ENCODE measurements around the gene ZNF277.

The ZNF277 gene

DNA sequence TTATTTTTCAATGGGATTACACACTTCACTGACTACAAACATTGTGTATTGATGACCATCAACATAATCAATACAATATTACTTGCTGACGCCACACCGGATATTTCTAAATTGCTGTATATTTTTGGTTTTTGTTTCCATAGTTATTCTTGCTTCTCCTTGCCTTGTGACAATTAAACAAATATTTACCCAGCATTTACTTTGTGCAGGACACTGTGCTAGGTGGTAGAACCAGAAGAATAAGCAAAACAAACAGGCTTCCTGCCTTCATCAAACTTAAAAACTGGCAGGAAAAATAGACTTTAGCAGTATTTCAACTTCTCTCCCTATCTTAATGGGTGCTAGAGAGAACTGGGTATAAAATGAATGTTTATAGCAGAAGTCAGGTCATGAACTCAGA lies 50.6 kb downstream of the ZNF277 start:
- DNase-seq = no peak

DNA sequence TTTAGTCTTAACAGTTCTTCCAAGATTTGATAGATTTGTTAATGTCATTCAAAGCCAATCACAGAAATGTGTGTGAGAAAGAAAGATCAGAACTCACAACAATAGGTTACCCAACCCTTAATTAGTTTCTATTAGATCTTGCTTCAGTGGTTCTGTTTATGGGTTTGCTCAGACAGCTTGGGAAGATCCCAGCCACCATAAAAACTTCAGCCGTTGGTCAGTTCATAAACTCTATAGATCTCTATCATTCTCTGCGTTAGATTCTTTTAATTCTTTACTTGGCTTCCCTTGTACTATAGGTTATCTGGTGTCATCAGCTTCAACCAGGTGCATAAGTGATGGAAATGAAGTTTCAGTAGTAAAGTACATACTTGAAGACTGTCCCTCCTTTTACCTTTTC lies 54.4 kb downstream of the ZNF277 start:
- no peak for DNase-seq

DNA sequence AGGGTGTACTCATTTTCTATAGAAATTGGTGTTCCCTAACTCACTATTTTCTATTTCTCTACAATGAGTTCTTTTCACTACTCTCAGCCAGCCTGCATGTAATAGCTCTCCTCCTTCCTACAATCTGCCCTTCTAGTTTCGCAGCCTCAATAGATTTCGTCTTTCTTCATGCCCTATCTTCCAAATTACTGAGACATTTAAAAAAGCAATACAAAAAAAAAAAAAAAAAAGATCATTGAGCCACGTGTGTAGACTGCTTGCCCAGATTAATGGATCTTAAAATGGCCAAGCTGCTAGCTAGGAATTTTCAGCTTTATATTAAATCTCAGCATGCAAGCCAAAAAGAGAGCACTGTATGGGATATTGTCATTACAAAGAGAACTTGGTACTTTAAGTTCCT lies 55.5 kb downstream of the ZNF277 start:
- DNase-seq = no peak

- no peak for DNase-seq
Observed at GRCh38 chr7:112262855-112263487, 56.5 kb downstream of the ZNF277 start.

- no peak for DNase-seq
Observed at GRCh38 chr7:112263519-112263918, 57.0 kb downstream of the ZNF277 start.

GRCh38 chr7:112266141-112266540 lies 59.6 kb downstream of the ZNF277 start:
- no peak for DNase-seq

GRCh38 chr7:112266595-112267270 lies 60.2 kb downstream of the ZNF277 start:
- DNase-seq = peak; percentile 23 to 51

GRCh38 chr7:112267944-112268691 lies 61.6 kb downstream of the ZNF277 start:
- no peak for DNase-seq

GRCh38 chr7:112271162-112271561 lies 64.7 kb downstream of the ZNF277 start:
- no peak for DNase-seq

DNA sequence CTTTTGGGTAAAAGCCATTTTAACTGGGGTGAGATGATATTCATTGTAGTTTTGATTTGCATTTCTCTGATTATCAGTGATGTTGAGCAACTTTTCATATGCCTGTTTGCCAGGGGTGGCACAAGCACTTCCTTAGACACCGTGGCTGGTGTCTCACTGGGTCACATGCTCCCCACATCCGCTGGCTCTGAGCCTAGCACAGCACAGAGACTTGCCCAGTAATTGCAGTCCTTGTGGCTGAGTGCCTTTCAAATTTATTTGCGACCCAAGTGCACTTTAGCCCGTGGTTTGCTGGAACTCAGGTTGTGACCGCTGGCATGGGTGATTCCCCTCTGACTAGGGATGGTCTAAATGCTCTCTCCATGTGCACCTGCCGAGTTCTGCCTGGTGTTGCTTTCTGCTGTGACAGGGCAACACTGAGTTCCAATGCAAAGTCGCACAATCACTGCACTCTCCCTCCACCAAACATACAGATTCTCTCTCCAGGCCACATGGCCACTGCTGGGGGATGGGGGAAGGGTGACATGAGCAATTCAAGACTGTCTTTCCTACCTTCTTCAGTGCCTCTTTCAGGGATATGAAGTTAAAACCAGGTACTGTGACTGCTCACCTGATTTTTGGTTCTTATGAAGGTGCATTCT lies 66.5 kb downstream of the ZNF277 start:
- peak; percentile 10 to 11 for DNase-seq

DNA sequence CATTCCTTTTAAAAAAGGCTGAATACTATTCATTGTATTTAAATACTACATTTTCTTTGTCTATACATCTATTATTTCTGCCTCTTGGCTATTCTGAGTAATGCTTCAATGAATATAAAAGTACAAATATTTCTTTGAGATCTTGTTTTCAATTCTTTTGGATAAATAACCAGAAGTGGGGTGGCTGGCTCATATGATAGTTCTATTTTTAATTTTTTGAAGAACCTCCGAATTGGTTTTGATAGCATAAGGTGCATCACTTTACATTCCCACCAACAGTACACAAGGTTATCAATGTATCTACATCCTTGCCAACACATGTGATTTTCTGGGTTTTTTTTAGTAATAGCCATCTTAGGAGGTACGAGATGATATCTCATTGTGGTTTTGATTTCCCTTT lies 72.5 kb downstream of the ZNF277 start:
- DNase-seq = no peak

DNA sequence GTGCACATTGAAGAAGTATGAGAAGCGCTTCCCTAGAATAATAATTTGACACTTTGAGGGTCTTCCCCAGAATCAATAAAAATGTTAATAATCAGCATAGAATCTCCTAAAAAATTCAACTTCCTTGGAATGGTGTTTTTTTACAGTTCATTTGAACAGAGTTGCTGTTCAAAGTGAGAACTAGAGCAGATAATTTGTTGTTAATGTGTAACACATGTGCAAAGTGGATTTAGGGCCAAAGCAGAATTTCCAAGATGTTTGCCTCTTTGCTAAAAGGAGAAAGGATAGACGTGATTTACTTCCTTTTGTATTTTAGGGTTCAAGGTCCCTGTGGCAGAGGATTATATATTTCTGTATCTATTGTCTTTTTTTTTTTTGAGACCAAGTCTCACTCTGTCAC lies 73.8 kb downstream of the ZNF277 start:
- no peak for DNase-seq

DNA sequence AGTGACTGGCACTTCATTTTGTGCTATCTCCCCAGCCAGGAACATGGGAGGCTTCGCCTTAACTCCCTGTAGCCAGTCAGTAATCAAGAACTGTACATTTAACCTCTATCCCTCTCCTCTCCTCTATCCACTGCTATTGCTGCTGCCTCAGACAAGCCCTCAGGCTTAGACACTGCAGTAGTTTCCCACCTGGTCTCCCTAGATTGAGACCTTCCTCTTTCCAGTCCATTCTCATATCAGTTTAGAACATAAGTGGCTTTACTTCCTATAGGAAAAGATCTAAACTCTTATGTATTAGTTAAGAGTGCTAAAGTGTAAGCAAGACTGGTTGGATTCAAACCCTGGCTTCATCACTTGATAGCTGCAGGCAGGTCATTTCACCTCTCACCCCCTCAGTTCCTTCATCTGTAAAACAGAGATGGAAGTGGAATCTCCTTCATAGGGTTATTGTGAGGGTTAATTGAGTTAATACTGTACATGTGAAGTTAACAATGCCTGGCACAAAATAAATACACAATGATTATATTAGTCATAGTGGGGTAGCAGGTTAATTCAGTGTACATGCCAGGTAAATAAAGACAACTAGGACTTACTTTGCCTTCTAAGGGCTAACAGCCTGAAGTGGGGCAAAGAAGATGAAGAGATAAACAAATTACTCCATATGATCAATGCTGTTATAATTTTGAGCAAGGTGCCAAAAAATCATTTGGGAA lies 76.1 kb downstream of the ZNF277 start:
- DNase-seq = no peak

GRCh38 chr7:112283382-112283910 lies 77.0 kb downstream of the ZNF277 start:
- DNase-seq = no peak

DNA sequence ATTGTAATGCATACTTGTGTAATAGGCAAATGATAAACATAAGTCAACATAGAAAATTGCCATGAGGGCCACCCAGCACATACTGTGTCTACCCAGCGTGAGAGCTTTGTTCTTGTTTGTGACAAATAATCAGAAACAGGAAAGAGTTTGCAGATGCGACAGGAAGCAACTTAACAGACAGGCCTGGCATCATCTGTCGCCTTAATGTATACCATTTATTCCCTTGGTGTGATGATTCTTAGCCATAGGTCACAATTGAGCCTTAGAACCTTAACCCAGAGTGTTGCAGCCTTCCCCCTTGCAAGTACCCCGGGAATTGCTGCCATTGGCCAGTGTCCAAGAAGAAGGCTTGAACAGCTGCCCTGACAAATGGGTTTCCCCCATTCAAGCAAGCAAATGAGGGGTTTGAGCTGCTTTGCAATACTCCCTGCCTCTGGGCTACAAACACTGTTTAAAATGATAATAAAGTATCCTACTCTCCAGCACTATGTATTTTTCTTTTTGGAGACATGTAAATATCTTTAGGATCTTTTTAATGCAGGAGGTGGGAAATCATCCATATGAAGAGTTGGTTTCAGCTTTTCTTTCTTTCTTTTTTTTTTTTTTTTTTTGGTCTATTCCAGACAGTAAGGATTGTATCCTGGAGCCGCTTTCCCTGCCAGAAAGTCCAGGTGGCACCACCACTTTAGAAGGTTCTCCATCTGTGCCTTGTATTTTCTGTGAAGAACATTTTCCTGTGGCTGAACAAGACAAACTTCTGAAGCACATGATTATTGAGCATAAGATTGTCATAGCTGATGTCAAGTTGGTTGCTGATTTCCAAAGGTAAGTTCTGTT lies 80.0 kb downstream of the ZNF277 start:
- no peak for DNase-seq

DNA sequence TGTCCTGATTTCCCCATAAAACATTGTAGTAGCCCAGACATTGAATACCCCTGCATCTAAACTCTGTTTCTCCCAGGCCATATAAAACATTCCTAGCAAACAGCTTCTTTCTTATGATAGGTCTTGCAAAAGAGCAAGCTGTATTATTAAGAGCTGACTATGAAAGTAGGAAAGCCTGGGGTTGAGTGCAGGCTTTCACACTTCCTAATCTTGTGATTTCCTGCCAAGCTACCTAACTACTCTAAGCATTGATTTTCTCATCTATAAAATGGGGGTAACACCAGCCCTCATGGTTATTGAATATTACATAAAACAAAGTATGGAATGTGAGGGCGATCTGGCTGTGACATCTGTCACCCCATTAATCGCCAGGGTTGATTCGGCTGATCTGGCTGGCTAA lies 81.8 kb downstream of the ZNF277 start:
- DNase-seq = no peak

DNA sequence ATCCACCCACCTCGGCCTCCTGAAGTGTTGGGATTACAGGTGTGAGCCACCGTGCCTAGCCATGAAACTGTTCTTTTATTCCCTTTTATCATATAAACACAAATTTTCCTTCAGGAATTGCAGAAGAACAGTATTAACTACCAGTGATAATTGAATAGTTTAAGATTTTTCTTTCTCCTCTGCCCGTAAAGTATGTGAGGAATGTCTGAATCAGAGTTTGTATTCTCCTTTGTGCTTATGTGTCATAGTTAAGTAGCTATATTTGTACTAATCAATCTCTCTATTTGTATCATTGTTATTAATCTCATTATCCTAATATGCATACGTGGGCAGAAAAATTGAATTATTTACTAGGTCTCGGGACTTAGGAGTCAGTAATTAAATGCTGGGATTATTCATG lies 83.6 kb downstream of the ZNF277 start:
- DNase-seq = no peak

- DNase-seq = no peak
Observed at GRCh38 chr7:112292162-112292561, 85.7 kb downstream of the ZNF277 start.

- no peak for DNase-seq
Observed at GRCh38 chr7:112293416-112293815, 86.9 kb downstream of the ZNF277 start.

DNA sequence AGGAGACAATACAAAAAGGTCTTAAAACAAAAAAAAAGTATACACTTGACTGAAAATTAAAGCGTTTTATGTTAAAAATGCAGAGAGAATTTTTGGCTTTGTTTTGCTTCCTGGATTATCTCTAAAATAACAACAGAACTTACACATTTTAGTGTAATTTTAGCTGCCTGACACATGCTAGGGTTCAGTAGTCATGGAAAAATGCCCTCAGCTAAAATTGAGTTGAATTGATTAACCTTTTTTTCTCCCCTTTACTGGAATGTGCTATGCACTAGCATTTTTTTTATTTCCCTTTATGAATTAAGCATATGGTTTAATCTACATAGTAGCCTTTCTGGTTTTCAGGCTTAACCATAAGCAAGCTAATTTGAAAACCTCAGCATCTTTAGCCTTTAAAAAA lies 89.9 kb downstream of the ZNF277 start:
- DNase-seq = no peak

DNA sequence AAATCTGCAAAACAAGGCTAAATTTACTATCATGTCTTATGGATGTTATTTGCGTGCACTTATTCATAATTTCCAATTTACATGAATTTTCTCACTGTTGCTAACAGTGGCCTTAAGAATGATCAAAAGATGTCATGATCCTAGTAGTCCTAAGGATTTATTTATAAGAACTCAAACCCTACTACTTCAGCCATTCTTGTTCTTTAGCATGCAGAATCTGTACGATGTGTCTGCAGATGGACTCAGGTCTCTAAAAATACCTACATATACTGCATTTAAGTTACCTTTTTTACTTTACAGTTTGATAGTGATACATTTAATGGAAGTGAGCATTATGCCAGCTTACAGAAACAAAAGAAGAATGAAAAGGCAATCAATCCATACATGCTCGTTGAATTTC lies 91.2 kb downstream of the ZNF277 start:
- DNase-seq = no peak

Data from inflammatory macrophage treated with lipopolysaccharide for 1 hour (primary cell).